Parathyroid adenoma (tissue), 2 donors: ENCODE data around the gene PGM1.

ENCODE experiments used
- H2AFZ ChIP-seq: fragments of 300-600 bp; sonication (generic); one replicate; pipeline ENCODE4 v1.7.0; 2017; ENCODE audit warnings: antibody characterized with exemption, mild to moderate bottlenecking
- H3K27ac ChIP-seq: fragments of 300-600 bp; sonication (generic); one replicate; pipeline ENCODE4 v1.7.0; 2017
- H3K27me3 ChIP-seq: fragments of 300-600 bp; sonication (generic); one replicate; pipeline ENCODE4 v1.7.0; 2017; ENCODE audit warnings: low read length; ENCODE audit not compliant: control insufficient read depth, insufficient read depth
- H3K36me3 ChIP-seq: fragments of 300-600 bp; sonication (generic); one replicate; pipeline ENCODE4 v1.7.0; 2017; ENCODE audit warnings: low read length; ENCODE audit not compliant: control insufficient read depth, insufficient read depth
- H3K4me1 ChIP-seq: fragments of 300-600 bp; sonication (generic); one replicate; pipeline ENCODE4 v1.7.0; 2017; ENCODE audit warnings: control low read depth
- H3K4me2 ChIP-seq: fragments of 300-600 bp; sonication (generic); one replicate; pipeline ENCODE4 v1.7.0; 2017; ENCODE audit warnings: low read length
- H3K4me3 ChIP-seq: fragments of 300-600 bp; sonication (generic); one replicate; pipeline ENCODE4 v1.7.0; 2017; ENCODE audit warnings: low read depth, low read length
- H3K79me2 ChIP-seq: fragments of 300-600 bp; sonication (generic); one replicate; pipeline ENCODE4 v1.7.0; 2017; ENCODE audit warnings: control low read depth
- H3K9ac ChIP-seq: fragments of 300-600 bp; sonication (generic); one replicate; pipeline ENCODE4 v1.7.0; 2017; ENCODE audit warnings: mild to moderate bottlenecking
- H3K9me3 ChIP-seq: fragments of 300-600 bp; sonication (generic); one replicate; pipeline ENCODE4 v1.7.0; 2017; ENCODE audit warnings: low read length; ENCODE audit not compliant: control insufficient read depth
- CTCF ChIP-seq: fragments of 300-600 bp; sonication (generic); IDR thresholded peaks from one replicate; pipeline ENCODE4 v1.7.0; 2017; ENCODE audit warnings: antibody characterized with exemption, mild to moderate bottlenecking
- donor health status: primary hyperparathyroidism.

PGM1 gene

GRCh38 chr1:63663873-63664272, 70.7 kb downstream of the PGM1 start:
- Histone ChIP-seq H2AFZ (no peak overlapping the region), H3K4me1 (peaks cover 8% of the 10 kb centered on the region), H3K36me3 (no peaks in the 10 kb centered on the region), H3K9me3 (no peaks in the 10 kb centered on the region), H3K27me3 (no peaks in the 10 kb centered on the region), H3K9ac (no peak overlapping the region), H3K27ac (no peak overlapping the region), H3K4me3 (no peak overlapping the region), H3K79me2 (no peaks in the 10 kb centered on the region), H3K4me2 (no peak overlapping the region)
- TF ChIP-seq CTCF: no peak

DNA sequence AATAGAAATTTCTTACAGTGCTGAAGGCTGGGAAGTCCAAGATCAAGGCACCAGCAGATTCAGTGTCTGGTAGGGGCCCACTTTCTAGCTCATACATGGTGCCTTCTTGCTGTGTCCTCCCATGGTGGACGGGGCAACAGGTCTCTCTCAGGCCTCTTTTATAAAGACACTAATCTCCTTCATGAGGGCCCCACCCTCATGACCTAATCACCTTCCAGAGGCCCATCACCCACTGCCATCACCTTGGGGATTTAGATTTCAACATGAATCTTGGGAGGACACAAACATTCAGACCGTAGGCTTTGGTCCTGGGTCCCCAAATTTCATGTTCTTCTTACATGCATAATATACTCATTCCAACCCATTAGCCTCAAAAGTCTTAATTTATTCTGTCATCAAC, 71.5 kb downstream of the PGM1 start:
- no peaks in the 10 kb centered on the region for H3K27me3 ChIP-seq
- no peaks in the 10 kb centered on the region for H3K36me3 ChIP-seq

GRCh38 chr1:63665410-63665809, 72.2 kb downstream of the PGM1 start:
- no peak for TF ChIP-seq CTCF
- Histone ChIP-seq H3K36me3 (no peaks in the 10 kb centered on the region), H3K27me3 (no peaks in the 10 kb centered on the region), H3K27ac (no peak overlapping the region), H3K4me3 (no peak overlapping the region), H3K79me2 (no peaks in the 10 kb centered on the region), H3K4me1 (peaks cover 8% of the 10 kb centered on the region), H3K4me2 (no peak overlapping the region), H2AFZ (no peak overlapping the region), H3K9ac (no peak overlapping the region), H3K9me3 (no peaks in the 10 kb centered on the region)

More for the DNA sequence above, 71.5 kb downstream of the PGM1 start:
- Histone ChIP-seq H3K79me2 (no peaks in the 10 kb centered on the region), H3K4me1 (peaks cover 8% of the 10 kb centered on the region), H3K9me3 (no peaks in the 10 kb centered on the region), H2AFZ (no peak overlapping the region), H3K9ac (no peak overlapping the region), H3K27ac (no peak overlapping the region), H3K4me3 (no peak overlapping the region), H3K4me2 (no peak overlapping the region)
- TF ChIP-seq CTCF: no peak

DNA sequence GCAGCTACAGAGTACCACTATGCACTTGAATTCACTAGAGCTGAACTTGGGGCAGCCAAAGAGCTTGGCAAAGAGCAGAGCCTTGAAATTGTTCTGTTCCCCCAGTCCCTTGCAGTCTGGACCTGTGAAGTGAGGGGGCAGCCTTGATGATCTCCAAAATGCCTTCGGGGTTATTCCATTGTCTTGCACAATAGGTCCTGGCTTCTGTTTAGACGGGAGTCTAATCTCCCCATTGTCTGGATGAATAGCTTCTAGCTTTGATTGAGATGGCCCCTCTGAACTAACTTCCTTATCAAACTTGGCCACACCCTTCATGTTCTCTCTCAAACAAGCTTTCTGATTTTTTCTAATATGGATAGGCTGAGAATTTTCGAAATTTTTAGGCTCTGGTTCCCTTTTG, 72.6 kb downstream of the PGM1 start:
- Histone ChIP-seq H3K4me2 (no peak overlapping the region), H3K9ac (no peak overlapping the region), H3K27ac (no peak overlapping the region), H3K9me3 (no peaks in the 10 kb centered on the region), H3K27me3 (no peaks in the 10 kb centered on the region), H3K79me2 (no peaks in the 10 kb centered on the region), H3K4me1 (peaks cover 8% of the 10 kb centered on the region), H3K4me3 (no peak overlapping the region), H2AFZ (no peak overlapping the region), H3K36me3 (no peaks in the 10 kb centered on the region)
- no peak for TF ChIP-seq CTCF

DNA sequence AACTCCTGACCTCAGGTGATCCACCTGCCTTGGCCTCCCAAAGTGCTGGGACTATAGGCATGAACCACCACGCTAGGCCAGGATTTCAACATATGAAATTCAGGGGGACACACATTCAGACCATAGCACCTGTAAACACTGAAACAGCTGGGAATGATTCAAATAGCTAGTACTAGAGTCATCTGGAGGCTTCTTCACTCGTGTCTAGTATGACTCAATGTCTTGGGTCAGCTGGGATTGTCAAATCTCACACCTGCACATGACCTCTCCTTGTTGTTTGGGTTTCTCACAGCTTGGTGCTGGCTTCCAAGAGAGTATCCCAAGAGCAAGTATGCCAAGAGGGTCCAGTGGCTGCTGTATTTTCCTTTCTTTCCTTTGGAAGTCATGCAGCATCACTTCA, 75.1 kb downstream of the PGM1 start:
- Histone ChIP-seq H3K27ac (no peak overlapping the region), H3K4me1 (peaks cover 3% of the 10 kb centered on the region), H3K9me3 (no peaks in the 10 kb centered on the region), H3K4me3 (no peak overlapping the region), H3K9ac (no peak overlapping the region), H3K4me2 (no peak overlapping the region), H3K36me3 (no peaks in the 10 kb centered on the region), H3K27me3 (no peaks in the 10 kb centered on the region), H2AFZ (no peak overlapping the region), H3K79me2 (no peaks in the 10 kb centered on the region)
- TF ChIP-seq CTCF: no peak
